H1 (cell line): Measurements from ENCODE around the gene CXXC5. TPM values are rescaled to one million over a fixed set of nuclear protein-coding genes. Genes with fewer than 3 reads are reported as not detected.

Source experiments
- CTCF ChIA-PET: fragments of 300-600 bp; sonication (Branson Sonifier 250); formaldehyde crosslinking; loops from one replicate; lab custom pipeline; 2021; ENCODE audit not compliant: partially characterized antibody; lab: Charles Lee
- POLR2A ChIA-PET: fragments of 300-600 bp; sonication (Branson Sonifier 250); formaldehyde crosslinking; loops from one replicate; lab custom pipeline; 2021; ENCODE audit warnings: inconsistent platforms; ENCODE audit not compliant: partially characterized antibody; lab: Charles Lee
- DNase-seq, 2 experiments: peaks; one replicate each; pipeline versions ENCODE4 v3.0.0 to v3.0.0-alpha.2; 2010 to 2022; ENCODE audit warnings: low spot score in 2 of 2, low read depth in 1 of 2, mixed read lengths in 1 of 2
- FAIRE-seq: peaks from 2 replicates; lab custom pipeline; 2011; peaks lifted over from hg19 to GRCh38; lab: Jason Lieb, UNC
- H2AFZ ChIP-seq: 2 replicates; pipeline ENCODE4 v1.8.1; 2012; ENCODE audit warnings: low read length, inconsistent platforms
- H2AK5ac ChIP-seq: 2 replicates; pipeline ENCODE4 v1.6.1; 2013; ENCODE audit warnings: low read depth, low read length
- H2BK120ac ChIP-seq: replicated peaks from 2 replicates; pipeline ENCODE3; 2013; ENCODE audit warnings: low read depth, low read length, inconsistent platforms
- H2BK12ac ChIP-seq: 2 replicates; pipeline ENCODE4 v1.6.1; 2013; ENCODE audit warnings: low read depth, low read length
- H2BK15ac ChIP-seq: 2 replicates; pipeline ENCODE4 v1.6.1; 2013; ENCODE audit warnings: low read length
- H2BK20ac ChIP-seq: 2 replicates; pipeline ENCODE4 v1.6.1; 2013; ENCODE audit warnings: low read length
- H2BK5ac ChIP-seq: 2 replicates; pipeline ENCODE4 v1.6.1; 2013; ENCODE audit warnings: low read depth, low read length
- H3K14ac ChIP-seq: 2 replicates; pipeline ENCODE4 v1.6.1; 2013; ENCODE audit warnings: inconsistent platforms; ENCODE audit not compliant: insufficient read length
- H3K18ac ChIP-seq: 2 replicates; pipeline ENCODE4 v1.6.1; 2013; ENCODE audit warnings: low read length; ENCODE audit errors: extremely low read depth
- H3K23ac ChIP-seq: 2 replicates; pipeline ENCODE4 v1.6.1; 2013; ENCODE audit warnings: inconsistent platforms; ENCODE audit not compliant: insufficient read length
- H3K23me2 ChIP-seq: 2 replicates; pipeline ENCODE4 v1.6.1; 2013; ENCODE audit warnings: low read depth, low read length
- H3K27ac ChIP-seq: 2 replicates; pipeline ENCODE4 v1.6.1; 2011; ENCODE audit warnings: low read depth, low read length, inconsistent platforms
- H3K27me3 ChIP-seq, 4 experiments: replicated peaks in 1 of 4; 1 replicate in 1 of 4; 2 replicates in 3 of 4; pipeline versions ENCODE4 v1.6.1 to v1.8.1; 2011 to 2013; ENCODE audit warnings: low read length in 3 of 4, mild to moderate bottlenecking in 3 of 4, inconsistent platforms in 2 of 4, mixed read lengths in 2 of 4, moderate library complexity in 1 of 4; ENCODE audit not compliant: control insufficient read depth in 3 of 4, insufficient read depth in 3 of 4; ENCODE audit errors: extremely low read depth in 1 of 4
- H3K36me3 ChIP-seq, 4 experiments: 2 replicates each; pipeline versions ENCODE4 v1.6.1 to v1.8.1; 2011 to 2013; ENCODE audit warnings: mild to moderate bottlenecking in 4 of 4, low read length in 3 of 4, moderate library complexity in 2 of 4, control low read depth in 1 of 4, inconsistent platforms in 1 of 4; ENCODE audit not compliant: insufficient read depth in 4 of 4, control insufficient read depth in 2 of 4
- H3K4ac ChIP-seq: replicated peaks from 2 replicates; pipeline ENCODE3; 2013; ENCODE audit warnings: low read length, low read depth, mixed read lengths, inconsistent platforms; ENCODE audit not compliant: insufficient read length
- H3K4me1 ChIP-seq, 4 experiments: replicated peaks in 1 of 4; 1 replicate in 1 of 4; 2 replicates in 3 of 4; pipeline versions ENCODE4 v1.6.1 to v1.8.1; 2011 to 2013; ENCODE audit warnings: low read length in 3 of 4, inconsistent platforms in 2 of 4, mixed read lengths in 1 of 4; ENCODE audit not compliant: insufficient read depth in 4 of 4, control insufficient read depth in 3 of 4
- H3K4me2 ChIP-seq, 2 experiments: 2 replicates each; pipeline versions ENCODE4 v1.6.1 to v1.8.1; 2011 to 2013; ENCODE audit warnings: low read depth in 2 of 2, low read length in 2 of 2, control low read depth in 1 of 2, inconsistent platforms in 1 of 2, mild to moderate bottlenecking in 1 of 2; ENCODE audit not compliant: insufficient read depth in 1 of 2
- H3K4me3 ChIP-seq, 4 experiments: fragments of 200-600, 300-600 bp in 1 of 4; sonication (generic), shearing (Covaris generic), sonication (Bioruptor Twin) in 1 of 4; 2 replicates each; pipeline versions ENCODE4 v1.5.1 to v1.8.1; 2011 to 2016; ENCODE audit warnings: low read length in 4 of 4, low read depth in 3 of 4, control low read depth in 2 of 4, inconsistent platforms in 2 of 4, mild to moderate bottlenecking in 2 of 4, mixed read lengths in 1 of 4, moderate library complexity in 1 of 4; ENCODE audit not compliant: insufficient read depth in 2 of 4; ENCODE audit errors: extremely low read depth in 1 of 4
- H3K56ac ChIP-seq: replicated peaks from 2 replicates; pipeline ENCODE3; 2013; ENCODE audit warnings: low read depth, mild to moderate bottlenecking, mixed read lengths, low read length, inconsistent platforms; ENCODE audit not compliant: insufficient read length
- H3K79me1 ChIP-seq: 2 replicates; pipeline ENCODE4 v1.6.1; 2013; ENCODE audit warnings: low read depth, low read length, control low read depth
- H3K79me2 ChIP-seq, 2 experiments: 2 replicates each; pipeline versions ENCODE4 v1.6.1 to v1.8.1; 2012 to 2013; ENCODE audit warnings: low read length in 2 of 2, mild to moderate bottlenecking in 2 of 2, inconsistent platforms in 1 of 2; ENCODE audit not compliant: insufficient read depth in 2 of 2, control insufficient read depth in 1 of 2
- H3K9ac ChIP-seq, 4 experiments: replicated peaks in 1 of 4; 1 replicate in 1 of 4; 2 replicates in 3 of 4; pipeline versions ENCODE4 v1.6.1 to v1.8.1; 2011 to 2013; ENCODE audit warnings: low read depth in 3 of 4, low read length in 3 of 4, control low read depth in 2 of 4, mild to moderate bottlenecking in 2 of 4, moderate library complexity in 2 of 4, inconsistent platforms in 1 of 4; ENCODE audit errors: extremely low read depth in 1 of 4
- H3K9me3 ChIP-seq, 2 experiments: 2 replicates each; pipeline versions ENCODE4 v1.6.1 to v1.8.1; 2012 to 2013; ENCODE audit warnings: mild to moderate bottlenecking in 2 of 2, moderate library complexity in 2 of 2, control low read depth in 1 of 2, inconsistent platforms in 1 of 2, low read depth in 1 of 2, low read length in 1 of 2, mixed read lengths in 1 of 2; ENCODE audit not compliant: insufficient read depth in 2 of 2
- H4K20me1 ChIP-seq, 2 experiments: replicated peaks in 1 of 2; 2 replicates each; pipeline versions ENCODE3 to v1.8.1; 2011 to 2013; ENCODE audit warnings: inconsistent platforms in 2 of 2, low read length in 2 of 2, mild to moderate bottlenecking in 1 of 2; ENCODE audit not compliant: insufficient read depth in 2 of 2, control insufficient read depth in 1 of 2
- H4K5ac ChIP-seq: 2 replicates; pipeline ENCODE4 v1.6.1; 2013; ENCODE audit warnings: low read length, low read depth, mixed read lengths, inconsistent platforms; ENCODE audit not compliant: insufficient read length
- H4K8ac ChIP-seq: 2 replicates; pipeline ENCODE4 v1.8.0; 2013; ENCODE audit warnings: mild to moderate bottlenecking, moderate library complexity, low read length, inconsistent platforms; ENCODE audit not compliant: insufficient read depth; ENCODE audit errors: extremely low read depth
- H4K91ac ChIP-seq: replicated peaks from 2 replicates; pipeline ENCODE3; 2013; ENCODE audit warnings: low read length, mixed read lengths, inconsistent platforms; ENCODE audit not compliant: insufficient read length
- CTBP2 ChIP-seq: IDR thresholded peaks from 2 replicates; pipeline ENCODE4 v1.7.0; 2011; ENCODE audit warnings: borderline replicate concordance, mild to moderate bottlenecking, moderate library complexity, mixed read lengths, low read length; ENCODE audit not compliant: insufficient read depth, insufficient read length
- E2F6 ChIP-seq: IDR thresholded peaks from 2 replicates; pipeline ENCODE4 v1.6.1; 2012; ENCODE audit warnings: inconsistent platforms
- EP300 ChIP-seq, 2 experiments: IDR thresholded peaks; 1 replicate in 1 of 2; 2 replicates in 1 of 2; pipeline ENCODE4 v1.6.1; 2011 to 2012; ENCODE audit warnings: low read depth in 2 of 2, low read length in 2 of 2, mild to moderate bottlenecking in 2 of 2, borderline replicate concordance in 1 of 2, inconsistent platforms in 1 of 2, moderate library complexity in 1 of 2
- KDM1A ChIP-seq: fragments of 200-600, 300-600 bp; sonication (generic); IDR thresholded peaks from 2 replicates; pipeline ENCODE4 v1.7.1; 2016; ENCODE audit warnings: mild to moderate bottlenecking, low read length, borderline replicate concordance
- KDM4A ChIP-seq: IDR thresholded peaks from one replicate; pipeline ENCODE4 v1.7.1; 2012; ENCODE audit warnings: low read depth, mild to moderate bottlenecking, moderate library complexity, low read length, inconsistent platforms; ENCODE audit not compliant: severe bottlenecking
- MAFK ChIP-seq: IDR thresholded peaks from 2 replicates; pipeline ENCODE4 v1.6.1; 2012; ENCODE audit warnings: low read depth, mild to moderate bottlenecking, improper control_type of control experiment, low read length
- SUZ12 ChIP-seq: fragments of 200-600 bp; sonication (generic); IDR thresholded peaks from 2 replicates; pipeline ENCODE4 v1.6.1; 2012; ENCODE audit warnings: mild to moderate bottlenecking, inconsistent platforms, low read length, moderate library complexity, mixed read lengths
- WGBS, 2 experiments: shearing (Covaris generic) in 1 of 2; methylation state at CpG; one replicate each; pipeline versions ENCODE4 v1.1.6 to v1.1.7; 2013 to 2015; ENCODE audit warnings: low lambda C conversion rate in 2 of 2, mixed read lengths in 2 of 2, inconsistent platforms in 1 of 2, low coverage in 1 of 2, missing lambda C conversion rate in 1 of 2; ENCODE audit not compliant: insufficient replicate concordance in 2 of 2, insufficient coverage in 1 of 2, insufficient read length in 1 of 2; ENCODE audit errors: extremely low coverage in 1 of 2, missing lambda C conversion rate in 1 of 2; 5-methylcytosine and 5-hydroxymethylcytosine counted together
- polyA plus RNA-seq, 7 experiments: library from polyadenylated mRNA; depleted of rRNA in 3 of 7; stranded (reverse) in 5 of 7; unstranded in 2 of 7; fragments of >200 nt in 5 of 7; fragments of 200-250 nt in 2 of 7; gene quantifications; 1 replicate in 5 of 7; 2 replicates in 1 of 7; 4 replicates in 1 of 7; pipeline versions ENCODE4 v1.2.1 to v1.2.3, GENCODE V29; 2011 to 2013; ENCODE audit warnings: missing spikeins in 2 of 7, mixed read lengths in 2 of 7
- total RNA-seq: library from RNA; stranded (reverse); fragmentation: NEBNext Ultra II Directional; extraction: Animal tissue kit (Norgen Biotek cat#: 25700); gene quantifications from 2 replicates; pipeline ENCODE4 v1.2.1, GENCODE V29; 2021

The CXXC5 gene
- total and polyA plus RNA-seq, 2 of the 8 experiments (the other 6 are each of a cell fraction or from before 2014, with no cell fraction given): 61.4 to 74.0 TPM

- no peak overlapping the region for H3K9ac ChIP-seq
- H4K91ac ChIP-seq: no peak overlapping the region
- no peak overlapping the region for H3K18ac ChIP-seq
- CTCF ChIA-PET: interaction anchor here (0.6 to 7.7 kb wide), 15 partner anchors 17 to 335 kb away, joined by 3 to 97 read pairs (median 5); no protein-coding TSS in a partner anchor
- FAIRE-seq: no peak
- no peak overlapping the region for H2BK12ac ChIP-seq
- no peak overlapping the region for H2BK20ac ChIP-seq
- POLR2A ChIA-PET: interaction anchor here (0.7 to 9.8 kb wide), 12 partner anchors 9 to 63 kb away, joined by 3 to 76 read pairs (median 10); partner anchors contain the start of gene CXXC5
- peaks cover 0 to 5% (median 1%) of the 10 kb centered on the region in 4 experiments; a peak in 3 of 7 replicates for H3K27me3 ChIP-seq
- H3K4ac ChIP-seq: no peak overlapping the region
- H2BK120ac ChIP-seq: no peak overlapping the region
- H3K79me2 ChIP-seq: no peaks in the 10 kb centered on the region
- no peaks in the 10 kb centered on the region for H3K36me3 ChIP-seq
- H4K8ac ChIP-seq: no peak overlapping the region
- H3K4me3 ChIP-seq: no peak overlapping the region
- H3K23me2 ChIP-seq: peaks cover 6% of the 10 kb centered on the region; the same call in 1 of the 2 replicates
- no peak overlapping the region for H2BK5ac ChIP-seq
- H3K79me1 ChIP-seq: no peaks in the 10 kb centered on the region
- no peak overlapping the region for H2AFZ ChIP-seq
- H3K14ac ChIP-seq: no peak overlapping the region
- WGBS, 2 experiments: 91% methylated on average over 6 of the region's 6 CpGs; no CpG with 5 or more reads in 1 of the 2 experiments
- TF ChIP-seq MAFK (no peak), KDM1A (no peak), KDM4A (no peak), SUZ12 (no peak), CTBP2 (no peak), E2F6 (no peak), EP300 (IDR thresholded peaks at IDR 0.05; ENCODE audit: borderline replicate concordance in 1 of 2, low read depth in 2 of 2, low read length in 2 of 2) (no peak)
- peaks cover 0 to 9% of the 10 kb centered on the region in 2 experiments for H4K20me1 ChIP-seq
- H2BK15ac ChIP-seq: no peak overlapping the region
- H3K23ac ChIP-seq: no peak overlapping the region
- H3K9me3 ChIP-seq: no peaks in the 10 kb centered on the region
- no peak overlapping the region for H3K27ac ChIP-seq
- no peak overlapping the region for H3K4me2 ChIP-seq
- DNase-seq: no peak
- peaks cover 25 to 45% (median 34%) of the 10 kb centered on the region in 4 experiments for H3K4me1 ChIP-seq
- H2AK5ac ChIP-seq: no peak overlapping the region
- no peak overlapping the region for H3K56ac ChIP-seq
- H4K5ac ChIP-seq: no peak overlapping the region
These were observed 44.0 kb downstream of the CXXC5 start for GRCh38 chr5:139692148-139692547.
